Aorta (tissue), 5 donors: ENCODE results near the gene MDH2. TPM values are rescaled to one million over a fixed set of nuclear protein-coding genes. Genes with fewer than 3 reads are reported as not detected.

Source experiments
- ATAC-seq: fragments of 200-7000 bp; cut with Tn5 transposase; one replicate; pipeline ENCODE4 v1.9.1; 2022; ENCODE audit warnings: moderate library complexity; ENCODE audit not compliant: low FRiP score
- DNase-seq, 2 donors: peaks; one replicate each; pipeline ENCODE4 v3.0.0-alpha.2; 2020
- H3K27ac ChIP-seq, 2 donors: one replicate each; pipeline ENCODE4 v1.5.1; 2013; ENCODE audit warnings: low read length in 2 of 2, mild to moderate bottlenecking in 2 of 2, moderate library complexity in 2 of 2, control low read depth in 1 of 2, inconsistent platforms in 1 of 2, low read depth in 1 of 2
- H3K27me3 ChIP-seq, 2 donors: one replicate each; pipeline ENCODE4 v1.6.1; 2013; ENCODE audit warnings: control low read depth in 1 of 2, low read length in 1 of 2, mild to moderate bottlenecking in 1 of 2, moderate library complexity in 1 of 2; ENCODE audit not compliant: insufficient read depth in 2 of 2, control insufficient read depth in 1 of 2
- H3K36me3 ChIP-seq, 2 donors: one replicate each; pipeline ENCODE4 v1.6.1; 2013; ENCODE audit warnings: control low read depth in 1 of 2, low read length in 1 of 2, mild to moderate bottlenecking in 1 of 2; ENCODE audit not compliant: insufficient read depth in 2 of 2, control insufficient read depth in 1 of 2
- H3K4me1 ChIP-seq, 2 donors: one replicate each; pipeline ENCODE4 v1.6.1; 2013; ENCODE audit warnings: low read length in 2 of 2, control low read depth in 1 of 2, mild to moderate bottlenecking in 1 of 2, moderate library complexity in 1 of 2; ENCODE audit not compliant: insufficient read depth in 2 of 2, control insufficient read depth in 1 of 2
- H3K4me3 ChIP-seq, 2 donors: one replicate each; pipeline ENCODE4 v1.5.1; 2013; ENCODE audit warnings: low read length in 2 of 2, control low read depth in 1 of 2, mild to moderate bottlenecking in 1 of 2
- H3K9me3 ChIP-seq: one replicate; pipeline ENCODE4 v1.6.1; 2013; ENCODE audit warnings: mild to moderate bottlenecking, low read length; ENCODE audit not compliant: control insufficient read depth
- WGBS, 2 donors: extraction: QIAGEN DNeasy Blood & Tissue Kit; methylation state at CpG; one replicate each; pipeline ENCODE4 v1.1.7; 2013; 5-methylcytosine and 5-hydroxymethylcytosine counted together
- intact Hi-C, 2 donors: fragments of 100-400 bp; cut with DNase I; formaldehyde crosslinking; loops; one replicate each; pipeline versions ENCODE4 v1.14.2 to v1.15.0; 2022
- polyA plus RNA-seq, 2 donors: library from polyadenylated mRNA; stranded (reverse); fragments of 200-250 nt; gene quantifications; one replicate each; pipeline ENCODE4 v1.2.3, GENCODE V29; 2013
- total RNA-seq, 2 donors: library from RNA; stranded (reverse); fragmentation: NEBNext Ultra II Directional; extraction: Animal tissue kit (Norgen Biotek cat#: 25700); gene quantifications; one replicate each; pipeline ENCODE4 v1.2.1, GENCODE V29; 2021
- donor health status: healthy with polysubstance abuse.
- donor health status: Bipolar disorder and iron deficiency.
- donor health status: DM: no; HTN: no; CAD: no.
- donor health status: DM: no; HTN: no; CAD: no.
- donor health status: DM: yes; HTN: yes; CAD: no.

MDH2 gene
- total and polyA plus RNA-seq, 4 donors, result 65.3 to 87.9 (median 67.6) TPM

GRCh38 chr7:76031964-76032363, 15.9 kb upstream of the MDH2 start:
- no peak overlapping the region for H3K27ac ChIP-seq
- no peak overlapping the region for H3K4me3 ChIP-seq
- H3K27me3 ChIP-seq, result no peaks in the 10 kb centered on the region
- H3K4me1 ChIP-seq, result no peaks in the 10 kb centered on the region
- DNase-seq, result no peak
- intact Hi-C loops, result no loop called here
- no peak for ATAC-seq
- no peaks in the 10 kb centered on the region for H3K36me3 ChIP-seq
- no peaks in the 10 kb centered on the region for H3K9me3 ChIP-seq
- WGBS, 2 donors, result 90 to 100% methylated on average over 1 of the region's 1 CpG

GRCh38 chr7:76037310-76037709, 10.6 kb upstream of the MDH2 start:
- H3K4me1 ChIP-seq, result no peaks in the 10 kb centered on the region
- peak; percentile 61 for ATAC-seq
- no peaks in the 10 kb centered on the region for H3K9me3 ChIP-seq
- intact Hi-C loops, result no loop called here
- WGBS, 2 donors, result 87 to 88% methylated on average over 5 of the region's 5 CpGs
- no peaks in the 10 kb centered on the region for H3K36me3 ChIP-seq
- H3K4me3 ChIP-seq, result no peak overlapping the region
- H3K27me3 ChIP-seq, result no peaks in the 10 kb centered on the region
- DNase-seq, result no peak
- H3K27ac ChIP-seq, result no peak overlapping the region

GRCh38 chr7:76040126-76040525, 7.8 kb upstream of the MDH2 start:
- Histone ChIP-seq H3K27me3 (no peaks in the 10 kb centered on the region), H3K4me1 (no peaks in the 10 kb centered on the region), H3K9me3 (no peaks in the 10 kb centered on the region), H3K36me3 (no peaks in the 10 kb centered on the region), H3K27ac (no peak overlapping the region), H3K4me3 (no peak overlapping the region)
- DNase-seq (no peak), ATAC-seq (no peak)
- intact Hi-C loops, result no loop called here
- WGBS, 2 donors, result 82 to 85% methylated on average over 6 of the region's 6 CpGs

- Histone ChIP-seq H3K36me3 (no peaks in the 10 kb centered on the region), H3K27me3 (no peaks in the 10 kb centered on the region), H3K9me3 (no peaks in the 10 kb centered on the region), H3K4me1 (peaks cover 0 to 5% of the 10 kb centered on the region in 2 donors), H3K27ac (no peak overlapping the region), H3K4me3 (no peak overlapping the region)
- DNase-seq (no peak), ATAC-seq (no peak)
- intact Hi-C loops, result no loop called here
- 89% methylated on average over 7 of the region's 7 CpGs for WGBS, 2 donors
These were observed 3.5 kb upstream of the MDH2 start for GRCh38 chr7:76044375-76044865.

- 1 to 2% methylated on average over 21 of the region's 21 CpGs for WGBS, 2 donors
- DNase-seq, result no peak
- Histone ChIP-seq H3K4me1 (peaks cover 0 to 6% of the 10 kb centered on the region in 2 donors), H3K27ac (peak overlapping the region; percentile 24 to 52), H3K9me3 (no peaks in the 10 kb centered on the region), H3K36me3 (no peaks in the 10 kb centered on the region), H3K27me3 (no peaks in the 10 kb centered on the region), H3K4me3 (peak overlapping the region; percentile 45 to 79)
- intact Hi-C loops, result loop anchor here in 1 of 2 donors (5.0 kb wide), 1 partner anchor 55 kb away; the partner anchor contains the start of gene TMEM120A
- no peak for ATAC-seq
These were observed 548 bp upstream of the MDH2 start for GRCh38 chr7:76047305-76047810.

GRCh38 chr7:76048668-76048988, 722 bp downstream of the MDH2 start:
- Histone ChIP-seq H3K4me3 (peak overlapping the region; percentile 76 to 84), H3K9me3 (no peaks in the 10 kb centered on the region), H3K4me1 (peaks cover 0 to 6% of the 10 kb centered on the region in 2 donors), H3K27me3 (no peaks in the 10 kb centered on the region), H3K36me3 (no peaks in the 10 kb centered on the region), H3K27ac (peak overlapping the region in 1 of 2 donors; percentile 82)
- no peak for DNase-seq
- 0 to 1% methylated on average over 9 of the region's 9 CpGs for WGBS, 2 donors
- intact Hi-C loops, result loop anchor here in 1 of 2 donors (5.0 kb wide), 1 partner anchor 56 kb away; the partner anchor contains the start of gene TMEM120A
- no peak for ATAC-seq

- H3K9me3 ChIP-seq, result no peaks in the 10 kb centered on the region
- intact Hi-C loops, result loop anchor here in 1 of 2 donors (5.0 kb wide), 1 partner anchor 57 kb away; the partner anchor contains the start of gene TMEM120A
- DNase-seq (no peak), ATAC-seq (no peak)
- no peak overlapping the region for H3K27ac ChIP-seq
- H3K27me3 ChIP-seq, result no peaks in the 10 kb centered on the region
- H3K4me3 ChIP-seq, result peak overlapping the region in 1 of 2 donors; percentile 76
- WGBS, 2 donors, result 94 to 95% methylated on average over 6 of the region's 6 CpGs
- H3K36me3 ChIP-seq, result no peaks in the 10 kb centered on the region
- H3K4me1 ChIP-seq, result peaks cover 0 to 6% of the 10 kb centered on the region in 2 donors
These were observed 1.4 kb downstream of the MDH2 start for GRCh38 chr7:76049295-76049694.

- Histone ChIP-seq H3K4me1 (peaks cover 0 to 6% of the 10 kb centered on the region in 2 donors), H3K36me3 (no peaks in the 10 kb centered on the region)
These were observed 2.6 kb downstream of the MDH2 start for GRCh38 chr7:76050545-76050944.

GRCh38 chr7:76051840-76052239, 3.9 kb downstream of the MDH2 start:
- H3K4me1 ChIP-seq, result peaks cover 0 to 6% of the 10 kb centered on the region in 2 donors

More at GRCh38 chr7:76050545-76050944, 2.6 kb downstream of the MDH2 start:
- Histone ChIP-seq H3K9me3 (no peaks in the 10 kb centered on the region), H3K27me3 (no peaks in the 10 kb centered on the region), H3K27ac (no peak overlapping the region), H3K4me3 (no peak overlapping the region)
- 94 to 97% methylated on average over 5 of the region's 5 CpGs for WGBS, 2 donors
- no peak for DNase-seq
- ATAC-seq, result no peak
- intact Hi-C loops, result no loop called here

More at GRCh38 chr7:76051840-76052239, 3.9 kb downstream of the MDH2 start:
- DNase-seq (no peak), ATAC-seq (no peak)
- intact Hi-C loops, result no loop called here
- H3K27ac ChIP-seq, result no peak overlapping the region
- no peak overlapping the region for H3K4me3 ChIP-seq
- 90 to 93% methylated on average over 4 of the region's 4 CpGs for WGBS, 2 donors
- H3K36me3 ChIP-seq, result no peaks in the 10 kb centered on the region
- H3K27me3 ChIP-seq, result no peaks in the 10 kb centered on the region
- H3K9me3 ChIP-seq, result no peaks in the 10 kb centered on the region
